Right atrium auricular region (tissue), 2 donors: ENCODE results near the gene IRF2BP1. TPM values are rescaled to one million over a fixed set of nuclear protein-coding genes. Genes with fewer than 3 reads are reported as not detected.

Experiments used
- DNase-seq: peaks from one replicate; pipeline ENCODE4 v3.0.0-alpha.2; 2019; ENCODE audit warnings: low spot score
- H3K27ac ChIP-seq, 2 donors: fragments of 200-600 bp; sonication (generic); 1 replicate in 1 of 2; 2 replicates in 1 of 2; pipeline ENCODE4 v1.5.1; 2016 to 2019
- H3K27me3 ChIP-seq, 2 donors: fragments of 200-600 bp; sonication (generic); one replicate each; pipeline versions ENCODE4 v1.5.1 to v1.6.0; 2017 to 2019
- H3K36me3 ChIP-seq: fragments of 200-600 bp; sonication (generic); one replicate; pipeline ENCODE4 v1.5.1; 2016
- H3K4me1 ChIP-seq, 2 donors: fragments of 200-600 bp; sonication (generic); one replicate each; pipeline versions ENCODE4 v1.5.1 to v1.6.0; 2017 to 2019
- H3K4me3 ChIP-seq, 2 donors: fragments of 200-600 bp; sonication (generic); 1 replicate in 1 of 2; 2 replicates in 1 of 2; pipeline ENCODE4 v1.5.1; 2017 to 2019; ENCODE audit warnings: mild to moderate bottlenecking in 1 of 2, moderate library complexity in 1 of 2
- H3K9me3 ChIP-seq, 2 donors: fragments of 200-600 bp; sonication (generic); one replicate each; pipeline ENCODE4 v1.5.1; 2019
- CTCF ChIP-seq, 2 donors: fragments of 200-600 bp; sonication (generic); IDR thresholded peaks; one replicate each; pipeline ENCODE4 v1.5.1; 2019; ENCODE audit warnings: antibody characterized with exemption in 2 of 2
- total RNA-seq, 2 donors: library from RNA; depleted of rRNA; stranded (reverse); fragments of >200 nt; gene quantifications; one replicate each; pipeline ENCODE4 v1.1.0, GENCODE V29; 2016

IRF2BP1 gene
- total RNA-seq, 2 donors from 2014 or later, result 24.2 to 30.5 TPM

GRCh38 chr19:45879971-45880370 lies 6.0 kb downstream of the IRF2BP1 start:
- no peak overlapping the region for H3K27ac ChIP-seq
- no peak for DNase-seq
- peaks cover 10% of the 10 kb centered on the region for H3K36me3 ChIP-seq
- H3K27me3 ChIP-seq, result no peaks in the 10 kb centered on the region
- no peaks in the 10 kb centered on the region for H3K9me3 ChIP-seq
- no peak for TF ChIP-seq CTCF (IDR thresholded peaks at IDR 0.05)
- no peak overlapping the region for H3K4me3 ChIP-seq
- peaks cover 0 to 46% of the 10 kb centered on the region in 2 donors for H3K4me1 ChIP-seq

- H3K4me3 ChIP-seq, result no peak overlapping the region
- peaks cover 0 to 37% of the 10 kb centered on the region in 2 donors for H3K4me1 ChIP-seq
- H3K9me3 ChIP-seq, result no peaks in the 10 kb centered on the region
- H3K36me3 ChIP-seq, result peaks cover 1% of the 10 kb centered on the region
- H3K27ac ChIP-seq, result no peak overlapping the region
- no peaks in the 10 kb centered on the region for H3K27me3 ChIP-seq
- no peak for DNase-seq
- no peak for TF ChIP-seq CTCF (IDR thresholded peaks at IDR 0.05)
Observed at GRCh38 chr19:45879055-45879454, 6.9 kb downstream of the IRF2BP1 start.

GRCh38 chr19:45878043-45878794 lies 7.7 kb downstream of the IRF2BP1 start:
- Histone ChIP-seq H3K36me3 (no peaks in the 10 kb centered on the region), H3K4me3 (no peak overlapping the region), H3K9me3 (no peaks in the 10 kb centered on the region), H3K27ac (no peak overlapping the region), H3K4me1 (peaks cover 0 to 29% of the 10 kb centered on the region in 2 donors), H3K27me3 (no peaks in the 10 kb centered on the region)
- no peak for DNase-seq
- no peak for TF ChIP-seq CTCF (IDR thresholded peaks at IDR 0.05)

- Histone ChIP-seq H3K9me3 (no peaks in the 10 kb centered on the region), H3K4me3 (peak overlapping the region in 1 of 2 donors; percentile 34), H3K4me1 (peaks cover 0 to 16% of the 10 kb centered on the region in 2 donors), H3K27me3 (no peaks in the 10 kb centered on the region), H3K27ac (peak overlapping the region; percentile 26 to 62), H3K36me3 (no peaks in the 10 kb centered on the region)
- no peak for TF ChIP-seq CTCF (IDR thresholded peaks at IDR 0.05)
- DNase-seq, result no peak
Observed at GRCh38 chr19:45876411-45877197, 9.3 kb downstream of the IRF2BP1 start.

- H3K27ac ChIP-seq, result peak overlapping the region in 1 of 2 donors; percentile 62
- H3K36me3 ChIP-seq, result no peaks in the 10 kb centered on the region
- H3K9me3 ChIP-seq, result no peaks in the 10 kb centered on the region
- DNase-seq, result no peak
- no peak overlapping the region for H3K4me3 ChIP-seq
- H3K4me1 ChIP-seq, result peaks cover 0 to 16% of the 10 kb centered on the region in 2 donors
- H3K27me3 ChIP-seq, result no peaks in the 10 kb centered on the region
- TF ChIP-seq CTCF (IDR thresholded peaks at IDR 0.05), result no peak
Observed at GRCh38 chr19:45876161-45876410, 9.9 kb downstream of the IRF2BP1 start.
